B cell (primary cell): ENCODE measurements around the gene PRIM1.
"Not testable (repeated sequence)": the region's sequence is repeated elsewhere in the genome, so short reads cannot be mapped to it uniquely, and the experiment has no call there.

Experiments used
- CTCF ChIP-seq: fragments of 200-600 bp; IDR thresholded peaks from one replicate; pipeline ENCODE4 v1.8.0; 2022; ENCODE audit warnings: antibody characterized with exemption, mild to moderate bottlenecking
- EZH2 ChIP-seq: IDR thresholded peaks from 2 replicates; pipeline ENCODE4 v1.6.1; 2012; ENCODE audit warnings: borderline replicate concordance, low read depth, mild to moderate bottlenecking, moderate library complexity, low read length; ENCODE audit not compliant: insufficient read depth, poor library complexity, severe bottlenecking

GRCh38 chr12:56793124-56793523, 41.0 kb upstream of the PRIM1 start:
- not testable (repeated sequence) for TF ChIP-seq CTCF, EZH2
